K562 (cell line): ENCODE results near the gene AGPAT1. TPM values are rescaled to one million over a fixed set of nuclear protein-coding genes. Genes with fewer than 3 reads are reported as not detected.

ENCODE experiments used
- BDP1 ChIP-seq: IDR thresholded peaks from 3 replicates; pipeline ENCODE4 v1.6.1; 2011; ENCODE audit not compliant: insufficient read length, insufficient read depth
- ELK1 ChIP-seq: sonication (generic); formaldehyde crosslinking; IDR thresholded peaks from 2 replicates; pipeline ENCODE4 v1.8.1; 2022; ENCODE audit warnings: missing genetic modification reagents
- HNRNPH1 ChIP-seq: fragments of 200-400 bp; formaldehyde crosslinking; optimal IDR thresholded peaks from 2 replicates; pipeline ENCODE3; 2017; ENCODE audit warnings: low read depth, mild to moderate bottlenecking, low read length, moderate library complexity
- NCOA2 ChIP-seq, 2 experiments: fragments of 450-650 bp; IDR thresholded peaks; 2 replicates each; pipeline ENCODE4 v1.6.1; 2018; ENCODE audit warnings: mild to moderate bottlenecking in 2 of 2, moderate library complexity in 1 of 2; ENCODE audit not compliant: partially characterized antibody in 2 of 2
- RBM17 ChIP-seq: fragments of 200-400 bp; formaldehyde crosslinking; IDR thresholded peaks from 2 replicates; pipeline ENCODE4 v1.6.1; 2017; ENCODE audit warnings: low read depth, mild to moderate bottlenecking, low read length, borderline replicate concordance
- SRSF7 ChIP-seq: fragments of 200-400 bp; formaldehyde crosslinking; optimal IDR thresholded peaks from 2 replicates; pipeline ENCODE3; 2017; ENCODE audit warnings: mild to moderate bottlenecking, low read depth, low read length
- ZBTB26 ChIP-seq: fragments of 450-650 bp; formaldehyde crosslinking; IDR thresholded peaks from 2 replicates; pipeline ENCODE4 v1.4.0; 2022; ENCODE audit warnings: missing genetic modification characterization
- ZNF57 ChIP-seq: fragments of 450-650 bp; formaldehyde crosslinking; IDR thresholded peaks from 2 replicates; pipeline ENCODE4 v1.4.0; 2020; ENCODE audit warnings: mild to moderate bottlenecking, moderate library complexity
- ZNF77 ChIP-seq: fragments of 250-450 bp; sonication (Bioruptor Pico); IDR thresholded peaks from 2 replicates; pipeline ENCODE4 v1.5.0; 2020
- ZNF785 ChIP-seq: fragments of 250-450 bp; sonication (Bioruptor Pico); IDR thresholded peaks from 2 replicates; pipeline ENCODE4 v1.4.0; 2020; ENCODE audit warnings: mild to moderate bottlenecking
- ZNF830 ChIP-seq: fragments of 250-450 bp; sonication (Bioruptor Pico); IDR thresholded peaks from 2 replicates; pipeline ENCODE4 v1.5.0; 2021; ENCODE audit warnings: mild to moderate bottlenecking
- polyA plus RNA-seq, 8 experiments: library from polyadenylated mRNA; depleted of rRNA in 4 of 8; stranded (reverse) in 5 of 8; unstranded in 3 of 8; fragments of >200 nt; fragmentation: Nextera tagmentation in 2 of 8; fragmentation: Illumina TruSeq in 1 of 8; extraction: Ambion mirVana in 2 of 8; extraction: Trizol in 1 of 8; gene quantifications; 2 replicates each; pipeline versions ENCODE4 v1.2.1 to v1.2.3, GENCODE V29; 2011 to 2014; ENCODE audit warnings: inconsistent platforms in 1 of 8, missing spikeins in 1 of 8
- total RNA-seq, 7 experiments: library from RNA; depleted of rRNA in 6 of 7; stranded (reverse); fragments of >200 nt in 6 of 7; fragmentation: Illumina TruSeq in 2 of 7; extraction: Trizol in 2 of 7; gene quantifications; 2 replicates each; pipeline versions ENCODE4 v1.2.1 to v1.2.3, GENCODE V29; 2011 to 2021; ENCODE audit warnings: low replicate concordance in 1 of 7

Gene AGPAT1
- total and polyA plus RNA-seq, 9 of the 15 experiments (the other 6 are each of a cell fraction or from before 2014, with no cell fraction given) = 37.9 to 176 (median 69.4) TPM

GRCh38 chr6:32178547-32179440, 2.9 kb upstream of the AGPAT1 start (continued):
- no peak for TF ChIP-seq BDP1
- TF ChIP-seq ELK1 = no peak
- TF ChIP-seq ZNF57 (CRISPR knock-in tag) = peak; percentile 64; the same call in 1 of the 2 replicates
- TF ChIP-seq SRSF7 = no peak
- TF ChIP-seq ZNF77 (CRISPR knock-in tag) = no peak
- no peak for TF ChIP-seq HNRNPH1
- no peak for TF ChIP-seq ZNF785 (CRISPR knock-in tag)
- no peak for TF ChIP-seq RBM17
- no peak for TF ChIP-seq ZBTB26 (CRISPR knock-in tag)
- no peak for TF ChIP-seq ZNF830 (CRISPR knock-in tag)
- no peak for TF ChIP-seq NCOA2 (IDR thresholded peaks at IDR 0.05; ENCODE audit: partially characterized antibody in 2 of 2)
